HCEC 1CT (cell line): ENCODE results near the gene NME9.

Experiments
- DNase-seq: peaks from one replicate; pipeline ENCODE4 v3.0.0-alpha.2; 2017

Gene NME9

DNA sequence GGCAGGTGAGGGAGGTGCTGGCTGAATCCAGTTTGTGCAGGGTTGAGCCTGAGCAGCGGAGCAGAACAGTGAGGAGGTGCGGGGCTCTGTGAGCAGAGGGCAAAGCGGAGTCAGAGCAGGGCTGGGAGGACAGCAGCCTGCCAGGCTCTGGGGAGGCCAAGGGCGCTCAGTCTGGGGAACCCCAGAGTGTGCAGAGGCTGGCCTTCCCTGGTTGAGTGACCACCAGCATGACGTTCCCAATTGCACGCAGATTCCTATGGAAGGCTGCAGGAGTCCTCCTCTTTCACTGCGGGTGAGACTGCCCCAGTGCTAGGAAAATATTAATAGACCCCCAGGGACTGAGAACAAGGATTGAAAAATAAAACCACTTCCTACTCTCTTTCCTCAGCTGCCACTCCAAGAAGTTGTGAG is 31.9 kb upstream of the NME9 start:
- DNase-seq: no peak

DNA sequence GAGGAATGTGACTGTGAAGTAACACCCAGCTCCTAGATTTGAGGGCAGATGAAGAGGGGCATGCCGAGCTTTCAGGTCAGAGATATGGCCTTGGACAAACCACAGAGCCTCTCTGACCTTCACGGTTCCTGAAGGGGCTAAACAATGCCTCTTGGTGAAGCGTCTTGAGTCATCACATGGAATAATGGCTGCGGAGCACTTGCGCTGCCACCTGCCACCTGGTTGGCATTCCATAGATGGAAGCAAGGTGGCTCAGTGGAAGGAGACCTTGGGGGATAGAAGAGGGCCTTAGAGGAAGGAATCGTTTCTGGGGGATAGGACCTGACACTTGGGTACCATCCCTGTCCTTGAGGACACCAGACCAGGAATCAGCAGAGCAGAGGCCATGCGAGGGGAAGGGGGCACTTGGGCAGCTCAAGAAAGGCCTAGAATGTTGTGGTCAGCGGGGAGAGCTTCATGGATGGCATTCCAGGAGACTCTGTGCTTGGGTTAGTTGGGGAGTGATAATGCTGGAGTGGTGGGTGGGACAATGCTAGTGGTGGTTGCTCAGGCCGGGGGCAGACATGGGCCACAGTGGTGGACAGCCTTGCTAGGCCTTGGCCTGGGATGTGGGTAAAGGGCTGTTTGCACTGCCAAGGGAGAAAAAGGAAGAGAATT is 31.3 kb upstream of the NME9 start:
- DNase-seq: no peak

DNA sequence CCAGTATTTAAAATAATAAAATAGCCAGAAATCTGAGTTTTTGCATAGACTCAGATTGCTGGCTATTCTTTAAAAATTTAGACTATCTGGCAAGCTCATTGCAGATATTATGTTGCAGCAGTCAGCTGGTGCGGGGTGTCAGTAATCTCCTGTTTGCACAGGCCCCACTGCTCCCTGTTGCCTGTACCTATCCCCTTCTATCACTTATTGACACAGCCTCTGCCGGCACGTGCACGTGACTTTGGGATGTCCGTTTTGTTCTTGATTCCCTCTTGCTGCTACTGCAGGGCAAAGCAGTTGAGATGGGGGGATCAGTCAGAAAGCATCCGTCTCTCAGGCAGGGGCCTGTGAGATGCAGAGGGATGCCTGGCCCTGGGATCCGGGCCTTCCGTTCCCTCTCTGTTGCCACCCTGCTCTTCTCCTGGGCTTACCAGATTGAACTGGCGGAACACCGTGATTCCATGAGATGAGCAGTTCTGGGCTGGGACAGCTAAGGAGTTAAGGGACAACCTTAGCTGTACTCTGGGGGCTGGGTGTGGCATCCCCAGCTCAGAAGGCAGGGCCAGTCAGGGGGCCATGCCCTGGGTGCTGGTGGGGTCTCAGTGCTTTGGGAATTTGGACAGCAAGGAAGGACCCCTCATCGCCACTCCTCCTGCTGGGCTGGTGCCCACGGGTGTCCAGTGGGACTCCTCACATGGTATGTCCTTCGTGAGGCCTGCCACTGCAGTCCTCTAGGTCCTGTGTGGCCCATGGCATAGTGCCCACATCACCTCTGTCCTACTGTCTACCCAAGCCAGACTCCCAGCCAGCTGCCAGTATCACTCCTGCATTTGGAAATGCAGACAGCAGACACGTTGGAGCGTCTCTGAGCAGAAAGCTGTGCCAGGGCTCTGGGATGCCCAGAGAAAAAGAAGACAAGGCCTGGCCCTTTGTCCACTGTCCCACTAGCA is 30.5 kb upstream of the NME9 start:
- DNase-seq: no peak

DNA sequence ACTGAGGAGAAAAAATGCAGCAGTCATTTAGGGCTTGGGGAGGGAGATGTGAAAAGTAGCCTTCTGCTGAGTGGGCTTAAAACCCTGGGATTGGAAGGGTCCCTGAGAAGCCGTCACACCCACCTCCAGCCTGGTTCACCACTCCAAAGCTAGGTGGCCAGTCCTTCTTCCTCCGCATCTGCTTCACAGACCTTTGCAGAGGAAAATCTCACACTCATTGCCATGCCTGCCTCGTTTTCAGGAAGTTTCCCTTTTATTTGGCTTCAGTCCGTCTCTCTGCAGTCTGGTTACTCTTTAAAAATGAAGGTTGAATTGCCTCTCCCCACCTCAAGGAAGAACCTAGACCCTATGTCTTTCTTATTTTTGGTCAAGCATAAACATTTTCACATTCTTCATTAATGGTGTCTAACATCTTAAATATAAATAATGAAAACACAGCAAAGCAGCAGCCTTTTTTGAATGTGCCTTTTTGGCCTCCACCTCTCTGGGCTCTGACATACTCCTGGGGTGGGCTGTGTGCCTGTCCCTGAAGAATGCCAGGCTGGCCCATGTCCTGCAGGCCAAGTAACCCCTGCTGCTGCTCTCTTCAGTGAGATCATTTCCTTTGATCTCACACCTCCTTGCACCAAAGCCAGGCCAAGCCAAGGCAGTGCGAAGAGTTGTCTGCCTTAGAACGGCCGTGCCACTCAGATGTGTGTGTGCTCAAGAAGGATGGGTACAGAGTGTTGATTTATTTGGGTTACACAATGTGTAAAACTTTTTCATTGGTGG is 29.7 kb upstream of the NME9 start:
- DNase-seq: no peak

DNA sequence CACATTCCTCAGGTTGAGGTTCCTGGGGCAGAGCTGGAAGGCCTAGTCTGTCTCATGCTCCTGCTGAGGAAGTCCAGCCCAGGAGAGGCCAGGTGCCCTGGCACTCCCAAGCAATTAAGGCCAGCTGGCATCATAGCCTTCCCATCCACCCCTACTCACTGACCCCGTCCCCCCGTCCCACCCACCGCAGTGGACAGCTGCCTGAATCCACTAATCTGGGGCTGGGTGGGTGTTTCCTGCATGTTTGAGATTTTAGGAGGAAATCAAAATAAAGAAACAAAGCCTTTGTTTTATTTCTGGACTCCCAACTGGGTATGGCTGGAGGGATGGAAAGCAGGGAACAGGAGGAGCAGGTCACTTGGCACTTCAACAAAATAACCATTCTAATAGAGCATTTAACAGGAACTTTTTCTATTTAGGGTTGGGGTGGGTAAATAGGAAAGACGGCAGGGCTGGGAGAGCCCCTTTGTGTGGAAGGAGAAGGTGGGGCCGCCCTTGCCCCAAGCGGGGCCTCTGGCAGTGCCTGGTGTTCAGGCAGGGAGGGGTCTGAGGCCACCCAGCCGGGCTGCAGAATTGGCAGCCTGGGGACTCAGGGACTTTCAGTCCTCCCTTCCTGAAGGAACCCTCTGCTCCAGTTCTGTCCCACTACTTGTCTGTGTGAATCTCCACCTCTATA is 27.2 kb upstream of the NME9 start:
- no peak for DNase-seq

DNA sequence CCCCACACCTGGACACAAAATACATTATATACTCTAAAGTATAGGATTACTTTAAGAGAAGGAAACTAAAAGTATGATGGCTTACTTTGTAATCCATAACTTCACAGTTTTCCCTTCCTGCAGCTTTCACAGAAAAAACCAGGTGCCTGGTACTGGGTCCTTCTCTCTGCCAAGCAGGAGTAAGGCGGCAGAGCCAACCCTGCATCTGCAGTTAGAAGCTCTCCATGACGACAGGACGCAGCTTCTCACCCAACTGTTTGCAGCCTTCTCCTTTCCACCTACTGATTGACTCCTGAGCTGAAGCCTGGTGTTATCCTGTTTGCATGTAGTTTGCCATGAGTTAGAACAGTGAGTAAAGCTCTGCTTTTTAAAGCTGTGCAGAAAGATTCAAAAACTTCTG is 25.4 kb upstream of the NME9 start:
- DNase-seq: no peak

DNA sequence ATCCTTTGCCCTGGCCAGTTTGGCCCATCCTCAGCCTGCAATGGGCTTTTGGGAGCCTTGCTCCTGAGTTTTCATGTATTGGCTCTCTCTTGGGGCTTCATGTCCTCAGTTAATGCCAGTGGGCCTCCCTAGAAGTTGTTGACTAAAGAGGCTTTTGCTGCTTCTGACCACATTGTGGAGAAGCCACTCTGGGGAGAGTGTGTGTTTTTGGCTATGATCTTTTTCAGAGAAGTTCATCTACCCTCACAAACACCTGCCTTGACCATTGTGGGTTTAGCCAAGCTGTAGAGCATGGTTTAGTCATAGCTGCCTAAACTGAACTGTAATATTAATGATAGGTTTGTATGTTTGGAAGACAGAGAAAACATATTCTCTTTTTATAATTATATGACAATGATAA is 24.7 kb upstream of the NME9 start:
- DNase-seq: no peak

DNA sequence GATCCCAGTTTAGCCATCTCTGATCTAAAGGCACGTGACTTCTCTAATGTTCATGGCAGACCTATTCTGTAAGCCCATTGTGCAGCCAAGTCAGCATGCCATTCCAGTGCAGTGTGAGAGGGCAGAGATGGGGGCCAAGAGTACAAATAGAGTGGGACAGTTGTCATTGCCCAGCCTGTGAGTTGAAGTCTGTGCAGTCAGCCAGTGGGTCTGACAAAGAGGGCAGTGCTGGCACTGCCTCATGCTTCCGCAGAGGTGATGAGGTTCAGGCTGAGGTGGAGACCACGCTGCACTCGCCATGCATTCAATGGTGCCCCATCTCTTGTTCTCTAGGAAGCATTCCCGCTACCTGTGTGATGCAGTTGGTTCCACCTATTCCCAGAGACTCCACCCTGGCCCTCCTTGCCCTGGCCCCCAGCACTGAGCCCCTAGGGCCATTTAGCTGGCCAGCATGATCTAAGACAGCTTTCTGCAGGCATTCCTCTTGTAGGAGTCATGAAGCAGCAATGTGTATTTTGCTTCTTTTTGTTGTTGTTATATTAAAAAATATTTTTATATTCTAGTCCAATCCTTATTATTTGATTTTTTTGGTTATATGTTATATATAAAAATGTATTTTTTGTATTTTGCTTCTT is 22.4 kb upstream of the NME9 start:
- no peak for DNase-seq

DNA sequence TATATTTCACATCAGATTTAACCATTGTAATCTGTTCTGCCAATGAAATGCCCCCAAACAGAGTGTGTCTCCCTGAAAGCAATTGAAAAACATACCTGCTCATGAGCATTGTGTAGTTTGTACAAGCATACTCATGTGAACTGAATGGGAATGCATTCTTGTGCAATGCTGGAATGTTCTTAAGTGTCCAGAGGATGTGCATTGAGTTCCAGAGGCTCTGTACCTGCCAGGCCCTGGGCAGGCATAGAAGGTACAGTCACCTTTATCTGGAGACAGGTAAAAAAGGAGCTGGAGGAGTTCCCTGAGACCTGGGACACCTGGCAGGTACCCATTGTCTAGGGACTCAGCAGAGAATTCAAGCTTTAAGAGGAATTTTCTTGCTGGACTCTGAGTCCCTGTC is 21.5 kb upstream of the NME9 start:
- DNase-seq: no peak

DNA sequence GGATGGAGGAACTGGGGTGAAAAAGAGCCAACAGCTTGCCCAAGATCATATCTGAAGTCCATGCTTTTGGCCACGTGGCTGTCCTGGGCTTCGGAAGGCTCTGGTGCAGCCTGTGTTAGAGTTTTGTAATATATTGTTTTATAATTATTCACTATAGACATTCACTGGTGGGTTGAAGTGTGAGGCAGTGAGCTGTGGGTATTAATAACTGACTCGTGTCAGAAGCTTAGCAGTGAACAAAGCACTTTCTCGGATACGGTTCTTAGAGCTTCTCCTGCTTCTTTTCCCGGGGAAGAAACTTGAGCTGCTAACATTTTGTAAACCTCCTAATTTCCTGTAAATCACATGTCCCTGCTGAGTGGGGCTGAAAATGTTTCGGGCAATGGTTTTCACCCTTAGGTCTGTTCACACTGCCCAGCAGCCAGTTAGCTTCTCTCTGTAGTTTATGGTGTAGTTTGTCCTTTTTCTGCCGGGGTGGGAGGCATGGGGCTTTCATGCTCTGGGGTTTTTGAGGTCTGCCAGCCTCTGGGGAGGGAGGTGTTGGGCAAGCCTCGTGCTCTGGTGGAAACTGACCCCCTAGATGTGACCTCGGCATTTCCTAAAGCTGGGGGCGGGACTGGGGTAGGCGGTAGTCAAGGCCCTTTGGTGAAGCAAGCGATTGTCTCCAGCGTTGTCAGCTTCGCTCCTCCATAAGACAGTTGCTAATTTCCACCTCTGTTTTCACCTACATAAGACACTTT is 20.4 kb upstream of the NME9 start:
- no peak for DNase-seq

DNA sequence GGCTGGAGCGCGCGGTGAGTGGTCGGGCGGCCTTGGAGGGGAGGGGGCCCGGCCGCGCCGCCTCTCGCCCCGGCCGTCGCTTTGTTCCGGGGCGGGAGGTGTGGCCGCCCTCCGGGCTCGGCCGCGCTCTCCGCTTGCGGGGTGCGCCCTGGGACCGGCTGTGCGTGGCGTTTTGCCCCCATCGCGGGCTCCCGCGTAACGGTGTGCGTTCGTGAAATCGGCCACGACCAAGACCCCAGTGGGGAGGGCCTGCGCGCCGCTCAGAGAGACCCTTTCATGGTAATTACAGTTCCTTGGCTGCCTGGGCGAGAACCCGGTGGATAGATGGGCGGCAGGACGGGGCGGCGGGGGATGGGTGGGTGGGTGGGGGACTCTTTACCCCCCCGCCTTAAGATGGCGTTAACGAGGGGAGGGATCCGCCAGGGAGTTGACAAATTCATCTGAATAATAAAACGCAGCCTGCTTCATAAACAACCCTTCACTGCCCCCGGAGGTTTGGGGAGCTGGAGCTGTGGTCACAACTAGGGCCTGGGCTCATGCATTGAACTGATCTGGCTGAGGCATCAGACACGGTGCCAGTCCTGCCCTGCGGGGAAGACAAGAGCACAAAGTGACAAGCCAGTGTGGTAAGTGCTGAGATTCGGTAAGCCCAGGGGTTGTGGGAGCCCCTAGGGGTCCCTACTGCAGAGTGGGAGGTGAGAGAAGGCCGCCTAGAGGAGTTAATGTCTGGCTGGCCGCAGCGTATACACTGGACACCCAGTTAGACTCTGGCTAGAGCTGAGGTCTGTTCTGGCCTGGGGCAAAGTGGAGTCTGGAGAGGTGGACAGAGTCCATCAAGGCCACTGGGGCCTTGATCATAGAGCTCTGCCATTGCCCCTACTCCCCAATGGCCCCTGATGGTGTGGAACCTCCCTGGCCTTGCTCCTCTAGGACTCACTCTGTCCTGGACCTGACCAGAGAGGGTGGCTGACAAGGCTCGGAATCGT is 19.4 kb upstream of the NME9 start:
- peak; percentile 32 for DNase-seq

DNA sequence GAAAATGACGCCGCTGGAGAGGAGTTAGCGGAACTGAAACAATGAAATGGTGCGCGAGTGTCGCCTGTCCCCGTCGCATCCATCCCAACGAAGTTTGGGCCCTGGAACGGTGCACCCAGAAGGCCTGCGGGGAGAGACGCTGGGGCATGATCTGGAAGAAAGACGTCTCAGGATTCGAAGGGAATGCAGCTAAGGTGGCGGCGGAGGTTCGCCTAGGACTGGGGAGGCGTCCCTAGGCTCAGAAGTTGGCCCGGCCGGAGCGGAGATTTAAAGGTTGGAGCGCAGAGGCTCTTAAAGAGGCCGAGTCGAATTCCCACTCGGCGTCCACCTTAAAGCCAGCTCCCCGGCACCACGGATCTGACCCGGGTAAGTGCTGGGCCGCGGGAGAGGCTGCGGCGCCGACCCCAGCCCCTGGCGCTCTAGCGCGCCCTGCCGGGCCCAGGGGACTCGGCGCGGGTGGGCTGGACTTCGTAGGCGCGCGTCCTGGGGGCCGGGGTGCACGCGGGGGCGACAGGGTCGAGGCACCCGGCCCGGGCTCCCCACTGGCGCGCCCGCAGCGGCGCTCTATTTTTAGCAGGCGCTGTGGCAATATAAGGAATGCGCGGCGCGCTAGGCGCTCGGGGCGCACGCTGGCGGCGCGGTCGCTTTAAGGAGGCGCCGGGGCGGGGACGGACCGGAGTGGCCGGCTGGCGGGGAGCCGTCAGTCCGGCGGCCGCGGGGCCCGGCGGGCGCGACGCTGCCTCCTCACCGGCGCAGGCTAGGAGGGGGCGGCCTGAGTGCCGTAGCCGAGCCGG is 18.5 kb upstream of the NME9 start, which contains the start of gene MRAS:
Gene MRAS (plus strand): TSS at position 620 of the 794 bp plus-strand sequence. CDS start 24,305 bp downstream, outside the sequence.
- DNase-seq: peak; percentile 80

DNA sequence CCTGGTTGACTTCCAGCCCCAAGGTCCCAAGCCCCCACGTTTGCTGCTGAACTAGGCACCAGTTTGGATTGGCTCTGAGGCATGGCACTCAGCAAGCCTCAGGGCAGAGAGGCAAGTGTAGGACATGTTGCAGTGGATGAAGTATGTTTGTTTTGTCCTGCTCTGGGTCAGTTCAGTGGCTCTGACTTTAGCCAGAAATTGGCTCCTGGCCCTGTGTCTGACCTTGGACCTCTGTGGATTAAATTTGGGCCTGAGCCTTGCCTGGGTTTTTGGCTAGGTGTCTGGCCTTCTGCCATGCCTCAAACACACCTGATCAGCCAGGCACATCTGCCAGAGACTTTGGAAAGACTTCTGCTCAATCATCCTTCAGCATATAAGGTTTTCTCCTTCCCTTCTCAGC is 15.1 kb upstream of the NME9 start:
- no peak for DNase-seq

DNA sequence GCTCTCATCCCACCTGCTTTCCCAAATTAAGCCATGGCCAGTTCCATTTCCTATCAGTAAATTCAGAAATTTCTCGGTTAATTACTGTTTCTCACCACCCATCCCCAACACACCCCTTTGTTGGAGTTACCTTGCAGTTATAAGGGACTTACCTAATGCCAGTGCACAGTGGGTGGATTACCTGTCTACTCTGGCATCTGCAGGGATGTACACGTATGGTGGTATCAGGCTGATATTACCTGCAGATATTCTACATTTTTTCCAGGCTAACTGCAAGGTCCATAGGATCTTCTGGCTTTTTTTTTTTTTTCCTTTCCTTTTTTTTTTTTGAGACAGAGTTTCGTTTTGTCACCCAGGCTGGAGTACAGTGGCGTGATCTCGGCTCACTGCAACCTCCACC is 10.9 kb upstream of the NME9 start:
- DNase-seq: no peak

DNA sequence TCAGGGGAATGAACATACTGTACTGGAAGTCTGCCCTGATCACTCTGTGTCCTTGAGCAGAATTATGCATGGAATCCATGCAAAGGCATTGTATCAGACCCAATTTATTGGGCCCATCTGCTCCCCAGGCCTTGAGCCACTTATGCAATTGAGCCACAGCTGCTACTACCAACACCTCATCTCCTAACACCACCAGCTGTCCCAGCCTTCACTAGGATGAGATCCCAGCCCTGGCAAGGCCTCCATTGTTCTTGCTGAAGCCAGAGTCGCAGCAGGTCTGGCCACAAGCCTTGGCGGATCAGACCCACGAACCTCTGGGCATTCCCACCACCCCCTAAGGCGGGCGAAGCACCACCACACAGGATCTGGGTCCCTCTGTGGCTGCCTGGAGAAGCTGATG is 9.2 kb upstream of the NME9 start:
- no peak for DNase-seq

DNA sequence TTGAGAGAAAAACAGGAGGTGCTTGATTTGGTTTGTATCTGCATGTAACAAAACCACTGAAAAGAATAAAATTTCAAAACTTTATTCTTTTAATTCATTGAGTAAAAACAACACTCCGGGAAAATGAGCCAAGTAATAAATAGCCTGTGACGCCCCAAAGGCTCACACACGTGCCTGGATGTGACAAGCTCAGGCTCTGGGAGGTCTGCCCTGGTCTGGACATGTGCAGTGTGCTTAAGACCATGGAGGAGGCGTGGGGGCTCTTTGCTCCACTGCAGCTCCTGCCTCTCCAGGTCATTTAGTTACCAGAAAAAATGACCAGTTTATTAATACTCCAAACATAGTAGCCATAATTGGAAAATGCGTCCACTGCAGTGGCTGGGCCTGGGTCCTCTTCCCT is 8.6 kb upstream of the NME9 start:
- DNase-seq: no peak

DNA sequence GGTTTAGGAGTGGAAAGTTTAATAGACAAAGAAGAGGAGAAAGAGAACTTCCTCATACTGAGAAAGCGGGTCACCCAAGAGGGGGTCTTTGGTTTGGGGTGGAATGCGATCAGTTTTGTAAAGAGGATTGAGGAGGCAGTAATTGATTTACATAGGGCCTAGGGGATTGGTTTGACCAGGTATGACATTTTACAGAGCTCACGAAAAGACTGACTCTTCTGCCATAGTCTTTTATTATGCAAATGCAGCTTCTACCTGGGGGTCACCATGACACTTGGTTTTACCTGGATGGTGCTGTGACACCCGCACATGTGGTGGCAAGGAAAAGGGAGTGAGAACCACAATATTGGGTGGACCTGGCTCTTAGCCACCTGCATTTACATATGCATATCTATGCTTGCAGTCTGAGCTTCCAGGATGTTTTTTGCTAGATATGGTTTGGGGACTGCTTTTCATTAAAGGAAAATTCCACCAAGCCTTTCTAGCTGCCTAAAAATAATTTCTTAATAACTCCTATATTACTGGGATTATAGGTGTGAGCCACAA is 6.9 kb upstream of the NME9 start:
- no peak for DNase-seq

DNA sequence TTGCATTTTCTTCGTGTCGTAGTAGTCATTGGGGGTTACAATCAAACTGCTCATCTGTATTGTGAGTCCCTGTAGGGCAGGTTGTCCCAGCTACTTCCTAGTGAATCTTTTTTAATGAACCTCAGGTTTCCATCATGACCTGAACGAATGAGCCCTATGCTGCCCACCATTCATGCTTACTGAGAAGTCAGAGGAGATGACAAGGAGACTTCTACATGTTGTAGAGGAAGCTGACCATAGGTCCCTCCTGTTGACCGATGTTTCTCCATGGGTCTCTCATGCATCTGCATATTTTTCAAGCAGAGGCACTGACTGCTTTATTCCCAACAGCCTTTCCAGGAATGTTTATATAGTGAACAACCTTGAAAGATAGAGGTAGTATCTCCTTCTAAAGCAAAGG is 5.0 kb upstream of the NME9 start:
- no peak for DNase-seq

DNA sequence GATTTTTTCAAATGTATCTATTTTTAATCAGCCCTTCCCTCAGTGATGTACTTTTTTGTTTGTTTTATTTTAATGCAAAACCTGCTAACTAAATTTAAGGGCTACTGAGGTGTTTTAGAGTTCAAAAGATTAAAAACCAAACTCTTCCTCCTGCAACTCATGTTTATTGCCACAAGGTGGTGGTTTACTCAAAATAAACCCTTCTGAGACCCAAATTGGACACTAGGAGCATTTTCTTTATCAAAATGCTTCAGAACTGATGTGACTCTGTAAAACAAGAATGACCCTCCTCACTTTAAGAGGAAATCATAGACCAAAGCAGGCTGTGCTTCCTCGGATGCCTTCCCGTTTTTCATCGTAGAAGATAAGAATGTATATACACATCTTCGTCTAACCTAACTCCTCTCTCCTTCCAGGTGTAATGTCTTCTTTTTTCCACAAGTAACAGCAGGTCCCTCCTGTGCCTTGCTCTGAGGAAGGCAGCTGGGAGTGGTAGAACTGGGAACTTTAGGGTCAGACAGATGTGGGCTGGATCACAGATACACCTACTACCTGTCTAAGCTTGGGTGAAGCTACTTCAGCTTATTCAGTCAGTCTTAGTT is 2.9 kb upstream of the NME9 start:
- peak; percentile 45 for DNase-seq
